GM12892 (cell line): ENCODE data around the gene TNNT3. TPM values are rescaled to one million over a fixed set of nuclear protein-coding genes. Genes with fewer than 3 reads are reported as not detected.
"Not testable (repeated sequence)": the region's sequence is repeated elsewhere in the genome, so short reads cannot be mapped to it uniquely, and the experiment has no call there.

Source experiments
- DNase-seq: peaks from one replicate; pipeline ENCODE4 v3.0.0; 2011; ENCODE audit not compliant: insufficient read length
- FAIRE-seq: peaks from 2 replicates; lab custom pipeline; 2011; peaks lifted over from hg19 to GRCh38; lab: Jason Lieb, UNC
- POLR2A ChIP-seq: IDR thresholded peaks from 2 replicates; pipeline ENCODE4 v1.6.1; 2011; ENCODE audit warnings: low read depth, low read length, control low read depth
- POLR2AphosphoS5 ChIP-seq: IDR thresholded peaks from 2 replicates; pipeline ENCODE4 v1.6.1; 2011; ENCODE audit warnings: low read depth, low read length, control low read depth
- TAF1 ChIP-seq: IDR thresholded peaks from 2 replicates; pipeline ENCODE4 v1.6.1; 2011; ENCODE audit warnings: low read depth, mild to moderate bottlenecking, control low read depth, low read length, borderline replicate concordance
- polyA plus RNA-seq: library from polyadenylated mRNA; unstranded; fragments of >200 nt; gene quantifications from one replicate; pipeline ENCODE4 v1.2.1, GENCODE V29; 2012; ENCODE audit warnings: missing spikeins, inconsistent platforms; ENCODE audit not compliant: missing spikeins

The TNNT3 gene
- 0.74 TPM for polyA plus RNA-seq

GRCh38 chr11:1919391-1920127 lies at the start of gene TNNT3:
TNNT3 (plus strand) TSS chr11:1919703; CDS start chr11:1922875, 3,172 bp downstream.
- FAIRE-seq (no peak), DNase-seq (peak; percentile 35)
- TF ChIP-seq TAF1: no peak
- TF ChIP-seq POLR2A: no peak
- no peak for TF ChIP-seq POLR2AphosphoS5

DNA sequence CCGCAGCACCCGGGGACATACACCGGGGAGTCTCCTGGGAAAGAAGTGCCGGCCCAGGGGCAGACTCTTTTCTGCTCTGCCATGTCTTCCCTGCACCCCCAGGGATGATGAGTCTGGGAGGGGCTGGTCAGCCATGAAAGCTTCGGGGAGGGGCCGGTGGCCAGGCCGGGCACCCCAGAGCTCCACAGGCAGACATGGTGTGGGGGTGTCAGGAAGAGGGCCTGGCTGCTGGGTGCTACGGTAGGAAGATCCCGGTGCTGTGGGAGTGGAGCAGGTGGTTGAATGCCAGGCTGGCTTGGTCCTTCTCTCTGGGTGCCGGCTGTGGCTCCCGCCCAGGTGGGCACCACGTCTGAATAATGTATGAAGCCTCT lies 49.2 kb upstream of the TNNT3 start:
- DNase-seq: no peak
- no peak for FAIRE-seq
- TF ChIP-seq TAF1 (no peak), POLR2A (no peak), POLR2AphosphoS5 (no peak)

- DNase-seq: no peak
- FAIRE-seq: no peak
- TF ChIP-seq POLR2AphosphoS5: no peak
- no peak for TF ChIP-seq POLR2A
- TF ChIP-seq TAF1: no peak
Measured at GRCh38 chr11:1870721-1871466, 48.6 kb upstream of the TNNT3 start.

- FAIRE-seq (no peak), DNase-seq (no peak)
- no peak for TF ChIP-seq TAF1
- no peak for TF ChIP-seq POLR2AphosphoS5
- TF ChIP-seq POLR2A: no peak
Measured at GRCh38 chr11:1871531-1871930, 48.0 kb upstream of the TNNT3 start.

- no peak for TF ChIP-seq POLR2AphosphoS5
- no peak for TF ChIP-seq POLR2A
- no peak for TF ChIP-seq TAF1
- FAIRE-seq: no peak
- DNase-seq: no peak
Measured at GRCh38 chr11:1872267-1872985, 47.1 kb upstream of the TNNT3 start.

DNA sequence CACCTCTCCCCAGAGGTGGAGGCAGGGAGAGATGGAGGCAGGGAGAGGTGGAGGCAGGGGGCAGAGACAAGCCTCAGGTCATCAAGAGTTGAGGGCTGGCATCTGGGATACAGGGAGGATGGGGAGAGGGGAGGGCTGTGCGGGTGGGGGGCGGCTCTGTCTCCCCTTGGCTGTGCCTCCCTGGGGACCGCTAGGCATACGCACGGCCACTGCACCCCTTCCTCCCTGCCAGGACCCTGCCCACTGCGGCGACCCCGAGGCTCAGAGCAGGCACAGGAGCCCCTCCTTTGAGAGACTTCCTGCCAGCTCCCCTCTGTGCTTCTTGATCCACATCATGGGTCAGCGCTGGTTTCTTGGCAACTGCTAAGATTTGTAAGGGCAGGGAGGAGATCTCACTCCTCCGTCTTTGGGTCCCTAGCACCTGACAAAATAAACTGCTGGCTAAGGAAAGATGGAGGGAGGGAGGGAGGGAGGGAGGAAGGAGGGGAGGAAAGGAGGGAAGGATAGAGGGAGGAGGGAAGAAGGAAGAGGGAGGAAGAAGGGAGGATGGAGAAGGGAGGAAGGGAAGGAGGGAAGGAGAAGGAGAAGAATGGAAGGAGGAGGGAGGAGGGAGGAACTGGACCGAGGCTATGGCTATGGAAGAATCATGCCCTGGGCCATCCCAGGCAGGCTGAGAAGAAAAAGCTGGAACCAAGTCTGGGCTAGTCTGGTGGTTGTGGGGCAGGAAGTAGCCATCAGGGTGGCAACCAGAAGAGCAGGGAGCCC lies 46.3 kb upstream of the TNNT3 start:
- DNase-seq: no peak
- FAIRE-seq: no peak
- TF ChIP-seq TAF1: no peak

DNA sequence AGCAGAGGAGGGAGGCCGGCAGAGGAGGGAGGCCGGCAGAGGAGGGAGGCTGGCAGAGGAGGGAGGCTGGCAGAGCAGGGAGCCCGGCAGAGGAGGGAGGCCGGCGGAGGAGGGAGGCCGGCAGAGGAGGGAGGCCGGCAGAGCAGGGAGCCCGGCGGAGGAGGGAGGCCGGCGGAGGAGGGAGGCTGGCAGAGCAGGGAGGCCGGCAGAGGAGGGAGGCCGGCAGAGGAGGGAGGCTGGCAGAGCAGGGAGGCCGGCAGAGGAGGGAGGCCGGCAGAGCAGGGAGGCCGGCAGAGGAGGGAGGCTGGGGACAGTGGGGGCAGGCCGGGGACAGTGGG lies 45.7 kb upstream of the TNNT3 start:
- not testable (repeated sequence) for DNase-seq, FAIRE-seq

- DNase-seq, FAIRE-seq: not testable (repeated sequence)
Measured at GRCh38 chr11:1874441-1875092, 44.9 kb upstream of the TNNT3 start.

DNA sequence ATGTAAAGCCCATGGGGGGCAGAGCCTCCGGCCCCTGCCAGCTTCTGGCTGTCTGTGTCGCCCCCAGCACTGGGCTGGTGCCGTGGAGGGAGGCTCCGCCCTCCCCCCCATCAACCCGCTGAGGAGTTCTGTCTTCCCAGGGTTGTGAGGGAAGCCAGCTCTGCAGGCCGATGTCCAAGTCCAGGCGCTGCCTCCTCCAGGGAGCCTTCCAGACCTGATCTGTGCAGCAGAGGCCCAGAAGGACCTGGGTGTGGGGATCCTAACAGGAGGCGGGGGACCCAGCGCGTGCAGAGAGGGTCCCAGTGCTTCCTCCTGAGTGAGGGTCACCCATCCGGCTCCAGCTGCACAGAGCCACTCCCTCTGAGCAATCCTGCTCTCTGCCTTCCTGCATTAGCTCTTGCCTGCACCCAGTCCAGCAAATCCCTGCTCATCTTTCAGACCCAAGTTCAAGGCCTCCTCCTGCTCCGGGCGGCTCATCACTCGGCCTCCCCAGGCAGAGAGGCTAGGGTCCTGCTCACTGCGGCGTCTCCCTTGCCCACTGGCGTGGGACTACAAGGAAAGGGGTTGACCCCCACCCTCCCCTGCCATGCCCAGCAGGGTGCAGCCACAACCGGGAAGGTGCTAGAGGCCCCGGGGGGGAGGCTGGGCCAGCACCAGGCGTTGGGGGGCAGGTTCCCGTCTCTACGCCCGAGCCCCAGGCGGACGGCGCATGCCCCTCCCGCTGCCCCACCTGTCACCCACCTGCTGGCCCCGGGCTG lies 44.2 kb upstream of the TNNT3 start:
- DNase-seq (no peak), FAIRE-seq (no peak)
- TF ChIP-seq TAF1 (no peak), POLR2A (no peak)

- not testable (repeated sequence) for DNase-seq, FAIRE-seq
Measured at GRCh38 chr11:1875851-1876301, 43.6 kb upstream of the TNNT3 start.
